Right hindlimb (tissue), 1 donor: ENCODE data around the gene SLC1A3.

Experiments used
- DNase-seq: peaks from one replicate; pipeline ENCODE4 v3.0.0-alpha.2; 2018

Gene SLC1A3

DNA sequence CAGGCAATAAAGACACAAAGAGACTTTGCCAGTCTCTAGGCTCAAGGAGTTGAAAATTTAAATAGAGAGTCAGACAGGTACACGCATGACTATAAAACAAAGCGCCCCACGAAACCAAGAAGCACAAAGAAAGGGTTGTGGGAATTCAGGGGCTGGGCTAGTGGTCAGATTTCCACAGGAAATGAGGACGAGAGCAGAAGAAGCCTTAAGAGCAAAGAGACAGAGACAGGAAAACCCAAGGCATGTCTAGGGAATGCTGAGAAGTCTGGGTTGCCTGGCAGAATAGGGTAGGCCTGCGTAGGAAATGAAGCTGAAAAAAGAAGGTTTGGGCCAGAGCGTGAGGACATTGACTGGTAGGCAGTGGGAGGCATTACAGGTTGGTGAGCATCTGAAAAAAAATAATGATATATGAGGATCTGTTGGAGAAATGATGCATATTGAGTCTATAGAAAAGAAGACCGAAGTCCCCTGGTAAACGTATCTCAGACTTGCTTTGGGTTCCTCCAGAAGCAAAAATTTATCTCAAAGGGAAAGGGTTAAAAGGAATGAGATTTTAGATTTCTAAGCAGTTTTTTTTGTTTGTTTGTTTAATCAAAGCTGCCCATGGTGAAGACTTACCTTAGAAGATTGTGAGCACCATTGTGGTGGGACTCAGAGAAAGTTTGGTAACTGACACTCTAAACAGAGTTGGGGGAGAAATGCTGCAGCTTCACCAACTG, 51.8 kb downstream of the SLC1A3 start:
- no peak for DNase-seq

DNA sequence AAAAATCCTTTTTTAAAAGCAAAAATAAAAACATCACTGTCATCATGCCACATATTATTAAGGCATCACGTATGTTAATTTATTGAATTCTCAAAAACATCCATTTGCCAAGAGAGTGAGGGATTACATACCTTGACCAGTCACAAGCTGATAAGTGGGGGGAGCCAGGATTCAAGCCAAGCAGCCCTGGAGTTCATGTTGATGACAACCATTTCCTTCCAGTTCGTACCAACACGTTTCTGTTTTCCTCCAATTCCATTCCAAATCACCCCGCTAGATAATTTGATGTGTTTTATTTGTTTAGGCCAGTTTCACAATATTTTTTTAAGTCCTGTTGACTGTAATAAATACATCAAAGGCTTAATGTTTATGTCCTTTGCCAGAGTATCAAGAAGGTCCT, 53.0 kb downstream of the SLC1A3 start:
- DNase-seq, result no peak

DNA sequence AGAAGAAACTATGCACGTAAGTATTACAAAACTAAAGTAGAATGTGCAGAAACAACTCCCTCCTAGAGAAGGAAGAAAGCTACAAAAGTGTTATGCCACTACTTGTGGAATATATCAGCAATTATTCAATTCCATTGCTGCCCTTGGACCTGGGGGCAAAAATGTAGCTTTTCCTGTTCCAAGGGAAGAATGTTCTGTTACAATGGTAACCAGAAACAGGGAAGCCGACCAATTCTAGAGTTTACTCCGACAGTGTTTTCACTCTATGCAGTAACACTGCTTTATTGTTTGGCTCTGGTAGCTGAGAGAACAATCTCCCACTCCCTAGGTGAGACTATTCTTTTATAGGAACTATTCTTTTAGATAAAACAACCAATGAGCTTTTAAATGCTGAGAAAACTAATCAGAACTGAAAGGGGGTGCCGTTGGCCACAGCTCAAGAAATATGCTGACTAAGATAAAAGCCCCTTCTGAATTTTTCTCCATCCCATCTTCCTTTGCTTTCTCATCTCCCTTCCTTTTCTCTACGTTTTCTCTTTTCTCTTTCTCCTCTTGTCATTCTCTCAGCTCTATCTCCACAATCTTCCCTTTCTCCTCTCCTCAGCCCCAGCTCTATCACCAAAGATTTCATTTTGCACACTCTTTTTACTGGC, 54.1 kb downstream of the SLC1A3 start:
- DNase-seq, result no peak

DNA sequence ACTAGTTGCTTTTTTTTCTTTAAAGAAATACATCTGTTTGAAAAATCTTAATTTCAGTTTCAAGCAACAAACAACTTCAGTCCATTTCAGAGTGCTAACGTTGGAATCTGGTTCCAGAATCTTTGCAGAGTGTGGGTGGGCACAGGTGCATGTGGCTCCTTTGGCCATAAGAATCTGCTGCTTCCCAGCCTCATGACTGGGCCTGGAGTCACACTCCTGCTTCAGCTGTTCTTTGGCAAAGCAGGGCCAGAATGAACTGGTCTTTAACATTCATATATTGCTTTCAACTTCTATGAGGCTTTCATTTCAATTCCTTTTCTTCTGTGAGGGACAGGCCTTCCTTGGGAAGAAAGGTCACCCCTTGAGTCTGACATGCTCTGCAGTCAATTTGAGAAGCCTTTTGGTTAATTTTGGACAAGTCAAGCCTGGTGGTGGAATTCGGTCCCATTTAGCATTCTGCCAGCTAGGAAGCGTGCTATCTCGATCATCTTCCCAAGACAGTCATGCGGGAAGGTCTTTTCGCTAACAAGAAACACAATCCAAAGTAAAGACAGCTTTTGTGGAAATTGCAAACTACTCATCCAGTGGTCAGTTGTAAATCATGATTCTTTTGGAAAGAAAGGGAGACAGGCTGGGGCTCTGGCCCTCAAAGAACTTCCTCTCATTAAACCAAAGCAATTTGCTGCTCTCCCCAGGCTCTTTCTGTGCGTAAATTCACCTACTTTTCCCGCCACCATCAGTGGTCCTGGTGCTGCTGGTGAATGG, 55.2 kb downstream of the SLC1A3 start:
- DNase-seq, result no peak

DNA sequence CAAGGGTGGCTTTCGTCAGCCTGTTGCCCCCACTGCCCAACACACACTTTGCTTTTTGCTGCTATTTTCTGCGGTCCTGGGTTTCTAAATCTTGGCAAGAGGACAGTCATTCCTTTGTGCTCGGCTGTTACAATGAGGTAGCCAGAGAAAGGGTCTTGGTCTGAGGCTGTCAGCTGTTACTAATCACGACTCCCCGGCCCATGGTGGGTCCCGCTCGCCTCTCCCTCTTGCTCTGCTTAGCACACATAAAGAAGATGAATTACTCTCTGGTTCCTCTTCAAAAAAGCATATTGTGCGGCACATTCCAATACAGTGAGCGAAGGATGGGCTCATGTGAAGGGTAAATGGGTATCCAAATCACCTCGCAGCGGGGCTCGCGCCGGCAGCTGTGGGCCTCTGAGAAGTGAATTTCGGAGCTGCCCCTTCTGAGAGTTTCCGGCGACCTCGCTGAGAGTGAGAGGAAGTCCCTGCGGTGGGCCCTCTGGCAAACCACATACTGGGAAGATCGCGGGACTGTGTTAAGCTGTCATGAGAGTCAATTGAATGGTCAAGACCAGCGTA, 56.0 kb downstream of the SLC1A3 start:
- DNase-seq, result peak; percentile 67

DNA sequence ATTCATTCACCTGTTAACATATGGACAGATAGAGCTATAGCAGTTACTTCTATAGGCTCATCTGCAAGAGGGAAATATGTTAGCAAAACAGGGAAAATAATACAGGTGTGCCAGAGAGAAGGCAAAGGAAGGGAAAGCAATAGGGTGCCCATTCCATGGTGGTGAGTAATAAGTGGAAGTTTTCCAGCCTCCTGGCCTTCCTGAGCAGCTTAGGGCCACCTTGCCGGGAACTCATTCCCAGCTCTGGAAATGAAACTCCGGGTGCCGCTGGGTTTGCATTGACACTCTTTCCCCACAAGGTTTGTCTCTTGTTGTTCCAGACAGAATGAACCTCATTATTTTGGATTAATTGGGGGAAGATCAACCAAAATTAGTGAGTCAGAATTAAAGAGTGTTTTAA, 58.4 kb downstream of the SLC1A3 start:
- DNase-seq, result no peak

DNA sequence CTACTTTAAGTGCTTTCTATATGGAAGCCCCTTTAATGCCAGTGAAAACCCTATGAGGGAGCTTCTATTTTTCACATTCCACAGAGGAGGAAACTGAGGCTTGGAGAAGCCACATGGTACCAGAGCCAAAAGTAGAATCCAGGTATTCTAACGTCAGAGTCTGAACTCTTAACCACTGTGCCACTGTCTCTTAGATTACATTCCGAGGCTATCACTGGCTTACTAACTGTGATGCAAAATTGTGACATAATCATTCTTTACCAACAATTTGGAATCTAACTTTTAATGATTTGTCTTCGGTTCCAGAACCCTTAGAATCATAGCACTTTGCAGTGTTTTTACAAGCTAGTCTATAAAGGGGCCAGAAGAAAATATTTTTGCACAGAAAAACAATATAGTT, 59.2 kb downstream of the SLC1A3 start:
- no peak for DNase-seq

DNA sequence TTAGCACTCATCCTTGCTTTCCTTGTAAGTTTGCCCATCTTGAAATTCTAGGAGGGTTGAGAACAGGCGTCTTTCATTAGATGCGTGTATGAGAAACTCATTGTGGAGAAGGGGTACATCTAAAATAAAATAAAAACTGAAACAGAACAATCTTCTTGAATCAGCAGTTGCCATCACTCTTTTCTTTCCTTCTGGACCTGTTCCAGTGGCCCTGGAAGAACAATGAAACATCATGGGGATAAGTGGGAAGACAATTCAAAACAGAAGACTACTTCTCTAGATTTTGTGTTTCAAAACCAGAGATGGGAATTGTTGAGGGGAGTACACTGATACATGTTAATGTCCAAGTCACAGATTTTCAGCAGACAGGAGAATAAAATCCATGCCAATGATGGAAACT, 59.9 kb downstream of the SLC1A3 start:
- no peak for DNase-seq

DNA sequence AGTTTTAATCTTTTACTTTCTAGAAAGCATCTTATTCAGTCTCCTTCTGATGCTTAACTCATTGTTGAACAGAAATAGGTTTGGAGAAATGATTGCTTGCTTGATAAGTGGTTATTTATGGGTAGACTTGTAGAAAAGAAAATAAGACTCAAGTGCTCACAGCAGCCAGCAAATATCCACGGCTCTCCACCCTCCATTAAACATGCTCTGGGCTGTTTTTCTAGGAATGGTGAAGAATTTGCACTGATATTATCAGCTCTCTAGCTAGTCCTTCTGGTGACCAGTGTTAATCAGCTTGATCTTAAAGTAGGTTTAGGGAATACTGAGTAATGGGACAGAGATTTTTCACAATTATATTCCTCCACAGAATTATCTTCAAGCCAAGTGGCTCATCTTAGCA, 60.6 kb downstream of the SLC1A3 start:
- no peak for DNase-seq

DNA sequence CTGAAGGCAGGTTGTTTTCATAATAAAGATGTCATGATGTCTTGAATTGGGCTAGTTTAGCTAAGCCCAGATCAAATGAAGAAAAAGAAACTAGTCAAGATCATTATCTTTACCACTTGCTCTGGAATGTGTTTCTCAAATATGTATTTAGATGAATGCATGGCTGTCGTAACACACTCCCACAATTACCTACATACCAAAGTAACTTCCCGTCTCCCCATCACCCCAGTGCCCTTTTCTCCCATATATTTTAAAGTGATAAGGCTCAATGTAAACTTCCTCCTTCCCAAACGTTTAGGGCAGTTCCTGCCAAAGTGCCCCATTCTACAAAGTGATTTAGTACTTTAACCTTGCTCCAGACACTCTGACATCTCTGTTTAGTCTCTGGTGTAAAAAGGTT, 61.4 kb downstream of the SLC1A3 start:
- no peak for DNase-seq

DNA sequence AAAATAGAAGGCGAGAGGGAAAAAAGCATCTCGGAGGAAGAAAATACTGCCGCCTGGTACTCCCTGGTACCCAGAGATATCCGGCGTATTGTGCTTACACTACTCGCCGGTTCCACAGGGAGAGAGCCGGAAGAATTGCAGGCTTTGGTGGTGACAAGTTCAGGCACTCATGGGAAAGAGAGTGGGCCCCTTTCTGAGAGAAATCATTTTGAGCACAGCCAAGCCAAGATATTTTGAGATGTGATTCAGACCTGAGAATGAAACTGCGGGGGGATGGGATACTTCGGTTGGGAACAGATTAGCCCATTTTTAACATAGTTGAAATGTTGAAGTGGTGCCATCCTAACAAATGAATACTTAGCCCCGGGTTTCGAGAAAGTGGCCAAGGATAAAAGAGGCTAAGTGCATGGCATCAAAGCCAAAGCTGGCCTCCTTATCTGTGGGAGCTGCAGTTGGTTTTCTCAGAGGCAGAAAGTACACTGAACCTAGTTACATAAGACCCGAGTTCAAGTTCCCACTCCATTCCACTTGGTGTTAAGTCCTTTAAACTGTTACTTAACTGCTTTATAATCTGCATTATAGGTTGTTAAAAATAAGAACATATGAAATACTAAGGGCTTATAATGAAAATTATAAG, 62.7 kb downstream of the SLC1A3 start:
- DNase-seq, result no peak

DNA sequence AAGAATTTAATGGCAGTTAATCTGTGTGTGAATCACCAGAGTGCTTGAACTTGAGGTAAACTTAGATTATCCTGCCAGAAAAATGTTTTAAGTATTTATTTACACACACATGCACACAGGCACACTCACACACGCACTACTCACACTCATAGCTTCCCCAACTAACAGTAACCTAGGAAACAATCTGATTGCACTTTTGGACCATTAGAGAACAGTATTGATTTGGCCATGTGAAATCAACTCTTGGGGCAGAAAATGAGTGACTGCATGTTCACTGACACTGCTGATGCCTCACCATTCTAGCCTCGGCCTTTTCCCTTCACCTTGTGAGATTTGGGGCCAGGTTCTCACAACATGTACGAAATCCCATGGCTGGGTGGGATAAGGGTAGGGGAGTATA, 64.1 kb downstream of the SLC1A3 start:
- no peak for DNase-seq

DNA sequence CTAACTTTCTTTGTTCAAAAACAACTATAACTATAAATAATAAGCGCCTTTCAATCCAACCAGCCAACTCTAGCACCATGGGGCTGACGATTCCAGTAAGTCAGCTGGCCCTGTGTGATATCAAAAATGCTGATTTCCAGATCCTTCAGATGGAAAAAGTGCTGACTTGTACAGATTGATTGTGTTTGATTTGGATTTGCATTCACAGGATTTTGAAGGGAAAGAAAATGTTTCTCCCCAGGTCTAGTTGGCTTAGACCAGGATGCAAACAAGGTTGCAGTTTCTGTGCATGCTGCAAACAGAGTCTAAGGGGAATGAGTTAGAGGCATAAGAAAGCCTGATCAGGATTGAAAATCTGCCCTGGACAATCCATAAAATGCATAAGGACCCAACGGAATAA, 68.9 kb downstream of the SLC1A3 start:
- DNase-seq, result no peak

DNA sequence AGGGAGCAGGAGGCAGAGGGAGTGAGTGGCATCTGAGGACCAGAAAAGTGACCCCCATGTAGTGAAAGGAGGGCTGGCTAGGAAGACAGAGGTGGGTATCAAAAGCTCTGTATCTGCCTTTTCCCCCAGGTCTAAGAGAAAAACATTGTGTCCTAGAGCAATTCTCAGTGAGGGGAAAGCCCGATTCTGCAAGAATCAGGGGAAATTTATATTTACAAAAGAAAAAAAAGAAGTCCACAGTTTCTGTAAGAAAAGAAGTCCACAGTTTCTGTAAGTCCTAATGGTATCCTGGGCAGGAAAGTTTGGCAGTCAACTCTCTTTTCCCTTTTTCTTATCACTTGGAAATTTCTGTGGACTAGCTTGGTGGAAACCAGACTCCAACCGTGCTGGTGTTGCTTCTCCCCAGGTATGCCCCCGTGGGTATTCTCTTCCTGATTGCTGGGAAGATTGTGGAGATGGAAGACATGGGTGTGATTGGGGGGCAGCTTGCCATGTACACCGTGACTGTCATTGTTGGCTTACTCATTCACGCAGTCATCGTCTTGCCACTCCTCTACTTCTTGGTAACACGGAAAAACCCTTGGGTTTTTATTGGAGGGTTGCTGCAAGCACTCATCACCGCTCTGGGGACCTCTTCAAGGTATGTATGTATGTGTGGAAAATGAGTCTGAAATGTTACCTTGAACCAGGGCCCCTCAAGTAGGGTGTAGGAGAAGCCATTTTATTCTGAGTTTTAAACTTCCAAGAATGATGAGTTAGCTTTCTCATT, 73.0 kb downstream of the SLC1A3 start:
- DNase-seq, result no peak

DNA sequence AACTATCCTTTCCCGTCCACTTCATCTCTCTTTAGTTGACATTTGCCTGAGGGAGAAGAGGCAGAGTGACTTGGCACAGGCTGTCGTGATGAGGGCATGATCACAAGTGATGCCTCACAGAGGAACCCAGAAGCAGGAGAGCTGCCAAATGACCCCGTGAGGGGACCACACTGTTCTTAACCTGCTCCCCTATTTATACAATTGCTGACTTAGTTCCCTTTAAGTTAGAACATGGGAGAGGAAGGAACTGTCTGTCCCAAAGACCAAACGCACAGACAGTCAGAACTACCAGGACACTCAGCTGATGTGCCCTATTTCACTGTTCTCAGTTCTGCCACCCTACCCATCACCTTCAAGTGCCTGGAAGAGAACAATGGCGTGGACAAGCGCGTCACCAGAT, 73.7 kb downstream of the SLC1A3 start:
- no peak for DNase-seq

DNA sequence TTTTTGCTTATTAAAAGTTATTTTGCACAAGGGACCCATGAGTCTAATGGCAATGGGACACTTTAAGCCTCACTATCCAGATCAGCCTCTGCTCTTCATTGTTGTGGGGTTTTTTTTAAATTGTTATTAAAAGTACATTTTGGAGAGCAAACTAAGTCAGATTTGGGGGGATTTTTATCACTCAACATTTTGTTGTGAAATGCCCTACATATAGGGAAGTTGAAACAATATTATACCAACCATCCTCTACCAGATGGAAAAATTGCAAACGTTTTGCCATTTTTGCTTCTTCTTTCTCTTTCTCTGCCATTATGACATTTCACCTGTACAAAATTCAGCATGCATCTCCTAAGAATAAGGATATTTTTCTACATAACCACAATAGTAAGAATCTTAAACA, 75.3 kb downstream of the SLC1A3 start:
- DNase-seq, result no peak

DNA sequence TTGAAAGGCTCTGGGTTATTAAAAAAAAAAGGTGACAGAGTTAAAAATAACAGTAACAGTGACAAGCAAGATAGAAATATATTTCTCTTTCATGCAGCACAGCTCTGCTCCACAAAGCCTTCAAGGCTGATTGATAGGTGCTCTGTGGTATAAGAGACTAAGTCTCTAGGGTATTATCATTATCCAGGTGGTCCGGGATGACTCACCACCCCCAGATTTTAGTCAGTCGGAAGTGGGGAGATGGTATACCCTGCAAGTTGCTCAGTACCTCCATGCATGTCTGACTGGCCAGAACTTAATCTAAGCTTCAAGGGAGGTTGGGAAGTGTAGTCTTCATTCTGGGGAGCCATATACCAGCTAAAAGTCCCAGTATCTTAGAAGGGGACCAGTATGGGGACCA, 76.1 kb downstream of the SLC1A3 start:
- DNase-seq, result no peak

DNA sequence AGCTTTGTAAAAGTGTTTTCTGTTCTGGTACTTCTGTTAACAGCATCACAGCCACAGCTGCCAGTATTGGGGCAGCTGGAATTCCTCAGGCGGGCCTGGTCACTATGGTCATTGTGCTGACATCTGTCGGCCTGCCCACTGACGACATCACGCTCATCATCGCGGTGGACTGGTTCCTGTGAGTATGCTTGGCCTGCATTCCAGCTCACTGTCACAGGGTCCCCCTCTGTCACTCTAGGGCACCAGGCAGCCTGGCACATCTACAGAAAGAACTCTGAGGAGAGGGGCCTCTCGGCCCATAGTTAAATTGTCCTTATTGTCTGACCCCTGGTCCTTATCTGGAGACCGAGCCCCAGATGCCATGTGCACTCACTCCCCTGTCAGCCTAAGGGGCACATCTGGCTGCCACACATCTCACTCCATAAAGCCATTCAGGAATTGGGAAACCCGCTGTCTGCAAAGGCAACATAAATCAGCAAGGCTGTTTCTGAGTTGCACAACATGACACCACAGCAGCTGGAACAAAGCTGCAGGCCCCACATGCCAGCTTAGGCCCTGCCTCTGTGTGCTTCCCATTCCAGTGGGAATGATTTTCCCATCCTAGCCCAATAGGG, 77.5 kb downstream of the SLC1A3 start:
- peak; percentile 76 for DNase-seq

DNA sequence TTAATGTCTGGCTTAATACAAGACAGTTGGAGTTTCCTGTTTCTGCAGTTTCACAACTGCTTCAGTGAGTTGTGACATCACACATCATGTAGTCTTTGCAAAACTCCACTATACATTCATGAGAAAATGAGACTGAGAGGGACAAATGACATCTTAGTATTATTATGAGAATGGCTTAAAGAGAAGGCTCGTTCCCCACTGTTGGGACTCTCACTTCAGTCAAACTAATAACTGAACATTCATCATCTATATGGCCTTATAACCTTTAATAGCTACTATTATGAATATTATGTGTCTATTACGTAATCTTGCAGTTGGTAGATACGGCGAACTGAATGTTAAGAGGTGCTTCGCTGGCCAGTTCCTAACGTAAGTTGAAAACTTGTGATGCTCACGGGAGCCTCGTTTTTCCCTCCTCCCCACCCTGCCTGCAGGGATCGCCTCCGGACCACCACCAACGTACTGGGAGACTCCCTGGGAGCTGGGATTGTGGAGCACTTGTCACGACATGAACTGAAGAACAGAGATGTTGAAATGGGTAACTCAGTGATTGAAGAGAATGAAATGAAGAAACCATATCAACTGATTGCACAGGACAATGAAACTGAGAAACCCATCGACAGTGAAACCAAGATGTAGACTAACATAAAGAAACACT, 79.4 kb downstream of the SLC1A3 start:
- DNase-seq, result no peak

DNA sequence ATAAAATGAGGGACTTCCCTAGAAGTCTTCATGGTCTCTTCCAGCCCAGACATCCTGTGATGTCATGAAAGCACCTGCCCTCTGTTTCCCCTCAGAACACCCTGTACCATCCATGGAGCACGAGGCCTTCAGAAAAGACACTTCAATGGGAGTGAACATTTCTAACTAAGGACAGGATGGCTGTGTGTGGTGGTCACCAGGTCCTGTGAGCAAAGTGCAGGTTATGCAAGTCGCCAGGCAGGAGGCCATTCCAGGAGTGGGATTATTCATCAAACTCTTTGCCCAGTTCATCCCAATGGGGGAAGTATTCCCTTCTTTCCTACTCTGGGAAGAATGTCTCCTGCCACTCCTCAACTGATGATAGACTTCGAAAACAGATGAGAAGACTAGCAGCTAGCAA, 80.5 kb downstream of the SLC1A3 start:
- no peak for DNase-seq

DNA sequence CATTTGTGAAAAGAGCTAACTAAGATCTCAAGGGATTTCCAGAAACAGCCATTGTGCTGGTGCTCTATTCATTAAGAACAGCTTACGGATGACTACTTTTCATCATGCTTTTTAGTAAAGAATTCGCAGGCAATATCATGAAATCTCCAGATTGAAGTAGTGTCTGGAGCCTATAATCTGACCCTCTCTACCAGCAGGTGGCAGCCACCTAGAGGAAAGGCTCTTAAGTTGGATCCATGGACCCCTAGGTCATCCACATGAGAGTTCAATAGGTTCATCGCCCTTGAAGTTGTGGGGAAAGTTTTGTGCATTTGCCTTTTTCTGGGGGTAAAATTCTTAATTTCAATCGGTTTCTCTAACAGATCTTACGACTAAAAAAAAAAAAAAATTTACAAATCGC, 82.3 kb downstream of the SLC1A3 start:
- DNase-seq, result no peak

DNA sequence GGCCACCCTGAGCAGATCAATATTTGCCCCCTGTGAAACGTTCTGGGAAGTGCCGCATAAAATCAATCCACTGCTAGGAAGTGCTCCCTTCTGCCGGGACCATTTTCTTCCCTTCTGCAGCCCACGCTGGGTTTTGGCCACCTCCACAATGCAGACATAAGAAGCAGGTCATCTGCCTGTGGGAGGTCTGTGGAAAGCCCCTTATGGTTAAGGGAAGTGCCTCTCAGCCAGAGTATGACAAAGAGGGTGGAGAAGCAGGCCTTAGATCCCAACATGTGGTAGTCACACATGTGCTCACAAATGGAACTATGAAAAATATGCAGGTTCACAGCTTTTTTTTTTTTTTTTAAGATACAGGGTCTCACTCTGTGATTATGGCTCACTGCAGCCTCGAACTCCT, 82.8 kb downstream of the SLC1A3 start:
- DNase-seq, result no peak
